GM23338 (cell line): ENCODE results near the gene VSIG8.

ENCODE experiments used
- REST ChIP-seq: IDR thresholded peaks from one replicate; pipeline ENCODE4 v1.6.1; 2018; ENCODE audit warnings: antibody characterized with exemption; ENCODE audit not compliant: unreplicated experiment
- TF ChIP-seq, protein P1 (sequence below), 2 experiments: fragments of 200-600 bp in 1 of 2; sonication (generic) in 1 of 2; conservative IDR thresholded peaks; 2 replicates each; pipeline versions ENCODE4 v1.5.1 to v1.6.1; 2016 to 2017; ENCODE audit warnings: antibody characterized with exemption in 2 of 2, low read depth in 2 of 2, mild to moderate bottlenecking in 2 of 2, moderate library complexity in 1 of 2

DNA sequence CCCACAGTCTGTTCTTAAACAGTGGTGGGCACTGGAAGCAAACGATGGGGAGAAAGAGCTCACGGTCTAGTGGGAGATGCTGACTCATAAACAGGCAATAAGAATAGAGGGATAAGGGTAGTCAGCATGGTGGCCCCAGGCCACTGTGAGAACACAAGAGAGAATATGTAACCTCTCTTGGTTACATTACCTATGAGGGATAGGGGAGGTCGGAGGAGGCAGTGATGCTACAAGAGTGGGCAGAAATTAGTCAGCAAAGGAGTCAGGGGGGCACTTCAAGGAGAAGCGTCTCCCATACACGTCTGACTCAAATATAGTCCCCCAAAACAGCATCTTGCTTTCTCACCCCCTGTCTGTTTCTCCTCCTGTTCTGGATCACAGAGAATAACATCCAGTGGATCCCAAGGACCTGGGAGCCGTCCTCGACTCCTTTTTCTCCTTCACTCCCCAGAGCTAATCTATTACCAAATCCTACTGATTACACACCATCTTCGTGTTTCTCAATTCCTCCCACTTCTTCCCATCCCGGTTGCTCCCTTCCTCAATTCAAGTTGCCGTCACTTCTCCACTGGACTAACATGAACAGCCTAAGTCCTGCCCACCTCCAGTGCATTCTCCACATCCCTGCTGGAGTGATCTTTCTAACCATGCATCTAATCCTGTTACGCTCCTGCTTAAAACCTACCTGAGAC, 33.7 kb downstream of the VSIG8 start:
- TF ChIP-seq, protein P1, sequence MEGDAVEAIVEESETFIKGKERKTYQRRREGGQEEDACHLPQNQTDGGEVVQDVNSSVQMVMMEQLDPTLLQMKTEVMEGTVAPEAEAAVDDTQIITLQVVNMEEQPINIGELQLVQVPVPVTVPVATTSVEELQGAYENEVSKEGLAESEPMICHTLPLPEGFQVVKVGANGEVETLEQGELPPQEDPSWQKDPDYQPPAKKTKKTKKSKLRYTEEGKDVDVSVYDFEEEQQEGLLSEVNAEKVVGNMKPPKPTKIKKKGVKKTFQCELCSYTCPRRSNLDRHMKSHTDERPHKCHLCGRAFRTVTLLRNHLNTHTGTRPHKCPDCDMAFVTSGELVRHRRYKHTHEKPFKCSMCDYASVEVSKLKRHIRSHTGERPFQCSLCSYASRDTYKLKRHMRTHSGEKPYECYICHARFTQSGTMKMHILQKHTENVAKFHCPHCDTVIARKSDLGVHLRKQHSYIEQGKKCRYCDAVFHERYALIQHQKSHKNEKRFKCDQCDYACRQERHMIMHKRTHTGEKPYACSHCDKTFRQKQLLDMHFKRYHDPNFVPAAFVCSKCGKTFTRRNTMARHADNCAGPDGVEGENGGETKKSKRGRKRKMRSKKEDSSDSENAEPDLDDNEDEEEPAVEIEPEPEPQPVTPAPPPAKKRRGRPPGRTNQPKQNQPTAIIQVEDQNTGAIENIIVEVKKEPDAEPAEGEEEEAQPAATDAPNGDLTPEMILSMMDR (conservative IDR thresholded peaks at IDR 0.05; ENCODE audit: low read depth in 2 of 2): no peak
- TF ChIP-seq REST: no peak
